ENCODE measurements around the gene CEP43. TPM values are rescaled to one million over a fixed set of nuclear protein-coding genes. Genes with fewer than 3 reads are reported as not detected.
A peak's percentile ranks its signal among the peaks of the same experiment; 100 is the strongest.

Gene CEP43
- total RNA-seq, 1 donor from 2014 or later: 17.7 TPM

- ATAC-seq (no peak), DNase-seq (ENCODE audit: low spot score) (no peak)
These were observed 32.9 kb upstream of the CEP43 start for GRCh38 chr6:166966268-166966667.

DNA sequence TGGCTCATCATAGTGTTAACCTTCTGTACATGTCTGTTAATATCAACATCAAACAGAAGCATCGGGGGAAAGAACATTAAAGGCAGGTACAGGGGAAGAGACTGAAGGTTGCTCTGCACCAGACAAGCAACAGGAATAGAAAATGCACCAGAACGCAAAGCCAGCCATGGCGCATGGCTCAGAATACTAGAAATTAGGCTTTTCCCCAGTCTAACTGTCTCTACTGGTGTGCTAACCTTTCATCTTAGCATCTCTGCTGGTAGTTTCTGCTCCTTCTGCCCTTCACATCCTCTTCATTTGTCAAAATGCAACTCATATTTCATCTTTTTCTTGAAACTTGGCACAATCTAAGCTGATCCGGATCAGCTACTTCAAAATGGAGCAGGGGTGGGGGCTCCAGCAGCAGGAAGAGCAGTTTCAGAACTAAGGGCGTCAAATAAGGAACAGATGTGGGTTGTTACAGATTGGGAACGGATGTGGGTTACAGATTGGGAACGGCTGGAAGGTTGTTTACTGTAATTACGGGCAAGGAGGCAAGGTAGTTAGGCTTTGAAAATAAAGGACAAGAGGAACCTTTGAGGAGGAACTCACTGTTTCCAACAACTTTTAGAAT is 29.7 kb upstream of the CEP43 start:
- ATAC-seq (no peak), DNase-seq (ENCODE audit: low spot score) (no peak)

DNA sequence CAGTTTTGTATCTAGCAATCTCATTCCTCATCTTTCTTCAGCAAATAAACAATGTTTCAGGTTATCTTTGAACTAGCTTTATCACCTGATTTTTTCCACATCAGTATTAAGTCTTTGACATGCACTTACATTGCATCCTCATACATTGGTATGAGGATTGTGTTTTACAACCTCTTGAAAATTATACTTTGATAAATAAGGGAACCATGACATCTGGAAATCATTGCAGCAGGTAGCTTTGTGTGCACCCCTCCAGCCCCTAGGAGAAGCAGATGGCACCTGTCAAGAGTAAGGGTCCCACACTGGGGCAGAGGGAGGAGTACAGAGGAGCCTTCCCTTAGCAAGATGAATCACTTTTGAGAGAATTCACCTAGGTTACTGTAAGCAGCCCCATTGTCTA is 29.1 kb upstream of the CEP43 start:
- no peak for ATAC-seq

DNA sequence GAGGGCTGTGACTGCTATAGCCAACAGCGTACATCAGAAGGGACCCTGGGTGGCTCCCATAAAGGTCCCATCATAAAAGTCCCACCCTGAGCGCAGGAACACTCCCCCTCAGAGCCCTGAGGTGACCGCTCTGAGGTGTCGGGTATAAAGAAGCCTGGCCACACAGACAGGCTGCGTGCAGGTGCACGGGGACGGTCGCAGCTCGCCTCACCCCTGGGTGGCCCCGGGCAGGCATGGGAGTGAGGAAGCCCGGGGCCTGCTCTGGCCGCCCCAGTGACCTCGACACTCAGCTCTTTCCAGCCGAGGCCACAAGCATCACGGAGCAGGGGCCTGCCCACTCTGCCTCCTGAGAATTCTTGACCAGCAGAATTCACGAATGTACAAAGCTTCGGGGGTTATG is 28.4 kb upstream of the CEP43 start:
- no peak for ATAC-seq
- DNase-seq (ENCODE audit: low spot score): no peak

More for the DNA sequence above, 29.1 kb upstream of the CEP43 start:
- no peak for DNase-seq (ENCODE audit: low spot score)

GRCh38 chr6:166971271-166971670 is 27.9 kb upstream of the CEP43 start:
- ATAC-seq (no peak), DNase-seq (ENCODE audit: low spot score) (no peak)

DNA sequence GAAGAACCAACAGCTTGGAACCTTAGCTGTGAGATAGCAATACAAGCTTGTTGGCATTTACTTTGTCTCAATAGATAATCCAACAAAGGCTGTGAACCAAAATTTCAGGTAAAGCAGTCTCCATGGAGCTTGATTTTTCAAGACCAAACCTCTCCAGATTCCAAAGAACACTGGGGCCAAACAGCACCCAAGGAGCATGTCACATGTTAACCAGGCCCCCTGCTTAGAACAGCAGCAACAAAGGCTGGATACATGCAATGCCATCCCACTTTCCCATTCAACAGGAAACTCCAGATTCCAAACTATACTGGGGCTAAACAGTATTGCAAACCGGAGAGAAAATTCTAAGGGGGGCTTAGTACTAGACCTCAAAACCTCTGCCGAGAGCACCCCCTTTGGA is 27.1 kb upstream of the CEP43 start:
- DNase-seq (ENCODE audit: low spot score) (no peak), ATAC-seq (no peak)

DNA sequence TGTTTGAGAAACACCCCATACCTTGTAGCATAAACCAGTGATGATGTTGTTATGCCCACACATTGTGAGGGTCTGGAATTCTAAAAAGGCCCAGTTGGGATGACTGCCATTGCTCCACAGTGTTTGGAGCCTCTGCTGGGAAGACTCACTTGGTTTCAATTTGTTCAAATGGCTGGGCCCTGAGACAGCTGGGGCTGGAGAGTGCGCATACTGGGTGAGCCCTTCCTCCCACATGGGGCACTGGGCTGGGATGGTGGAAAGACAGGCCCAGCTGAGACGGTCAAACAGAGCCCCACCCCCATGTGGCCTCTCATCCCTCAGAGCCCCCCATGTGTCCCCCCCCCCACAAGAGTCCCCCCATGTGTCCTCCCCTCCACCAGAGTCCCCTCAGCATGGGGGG is 22.6 kb upstream of the CEP43 start:
- ATAC-seq: no peak
- DNase-seq (ENCODE audit: low spot score): no peak

DNA sequence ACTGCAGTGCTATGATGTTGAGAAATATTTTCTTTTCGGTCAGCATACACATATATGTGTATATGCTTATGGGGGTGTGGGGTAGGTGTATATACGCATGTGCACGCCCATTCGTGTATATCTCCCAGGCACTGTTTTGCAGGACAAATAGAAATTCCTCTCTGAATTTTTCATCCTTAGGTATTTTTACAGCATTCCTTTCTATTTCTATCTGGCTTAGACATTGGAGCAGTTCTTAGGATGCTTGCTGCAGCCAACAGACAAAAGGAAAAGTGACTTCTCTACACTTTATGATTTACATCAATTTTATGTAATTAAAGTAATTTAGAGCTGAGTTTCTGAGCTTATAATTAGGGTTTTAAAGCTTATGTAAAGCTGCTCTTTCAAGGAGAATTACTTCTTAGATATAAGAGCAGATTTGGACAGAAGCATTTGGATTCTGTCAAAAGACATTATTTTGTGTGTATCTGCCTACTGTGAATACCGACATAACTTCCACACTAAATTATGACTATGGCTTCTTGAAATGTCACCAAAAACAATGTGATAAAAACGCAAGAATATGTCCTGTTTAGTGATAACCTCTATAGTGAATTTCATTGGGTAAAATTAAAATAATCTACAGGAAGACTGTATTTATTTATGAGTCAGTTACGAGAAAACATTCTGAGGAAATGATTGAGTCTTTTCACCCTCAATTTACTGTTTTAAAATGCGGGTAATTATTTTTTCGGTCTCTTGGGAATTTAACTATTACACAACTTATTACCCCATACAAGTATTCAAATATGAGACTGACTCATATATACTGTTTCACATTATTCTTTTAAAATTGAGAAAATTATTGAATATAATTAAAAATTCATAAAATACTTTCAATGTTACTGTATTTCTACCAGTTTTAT is 21.3 kb upstream of the CEP43 start:
- DNase-seq (ENCODE audit: low spot score) (no peak), ATAC-seq (no peak)

DNA sequence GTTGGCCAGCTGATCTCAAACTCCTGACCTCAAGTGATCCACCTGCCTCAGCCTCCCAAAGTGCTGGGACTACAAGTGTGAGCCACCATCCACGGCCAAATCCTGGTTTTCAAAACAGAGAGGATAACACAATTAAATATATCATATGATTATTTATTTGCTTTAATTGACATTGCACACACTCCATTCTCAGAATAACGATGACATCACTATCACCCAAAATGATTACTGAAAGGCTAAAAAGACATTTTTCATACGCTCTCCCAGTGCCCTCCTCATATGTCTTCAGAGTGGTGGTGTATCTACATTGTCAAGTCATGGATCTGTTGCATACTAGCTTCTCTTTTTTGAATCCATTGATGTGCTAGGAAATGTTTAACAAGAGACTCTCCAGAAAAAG is 18.5 kb upstream of the CEP43 start:
- no peak for ATAC-seq
- no peak for DNase-seq (ENCODE audit: low spot score)

- ATAC-seq (no peak), DNase-seq (ENCODE audit: low spot score) (no peak)
These were observed 11.7 kb upstream of the CEP43 start for GRCh38 chr6:166987448-166987847.

DNA sequence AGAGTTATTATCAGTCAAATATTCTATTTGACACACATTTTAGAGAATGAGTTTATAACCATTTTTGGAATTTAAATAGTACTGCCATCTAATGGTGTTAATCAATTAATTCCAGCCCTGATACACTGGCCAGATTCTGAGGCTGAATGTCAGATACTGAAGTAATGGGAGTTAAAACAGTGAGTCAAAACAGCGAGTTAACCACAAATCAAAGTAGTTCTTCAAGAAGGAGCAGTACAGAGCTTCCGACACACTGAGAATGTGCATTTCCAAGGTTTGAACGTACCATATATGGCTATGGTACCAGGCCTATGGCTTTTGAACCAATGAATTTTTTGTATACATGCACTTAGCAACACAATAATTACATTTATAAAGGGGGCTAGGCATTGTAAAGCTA is 11.3 kb upstream of the CEP43 start:
- DNase-seq (ENCODE audit: low spot score) (no peak), ATAC-seq (no peak)

- DNase-seq (ENCODE audit: low spot score): no peak
- no peak for ATAC-seq
These were observed 10.5 kb upstream of the CEP43 start for GRCh38 chr6:166988674-166989201.

- DNase-seq (ENCODE audit: low spot score) (no peak), ATAC-seq (peak; percentile 87)
These were observed 9.7 kb upstream of the CEP43 start for GRCh38 chr6:166989427-166990032.

DNA sequence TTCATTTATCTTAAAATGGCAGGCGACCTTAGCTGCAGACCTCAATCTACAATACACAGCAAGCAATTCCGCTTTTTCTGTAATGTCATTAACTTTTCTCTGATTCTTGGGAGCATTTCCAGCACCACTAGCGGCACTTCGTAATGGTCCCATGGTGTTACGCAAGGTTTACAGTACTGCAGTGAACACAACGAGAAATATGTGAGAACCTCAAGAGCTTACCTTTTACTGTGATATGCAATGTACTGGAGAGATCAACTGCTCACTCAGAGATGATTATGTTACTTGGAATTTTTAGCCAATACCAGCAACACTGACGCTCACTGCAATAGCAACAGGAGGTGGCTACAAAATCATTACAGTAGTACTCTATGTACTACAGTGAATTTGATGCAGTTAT is 2.8 kb upstream of the CEP43 start:
- ATAC-seq: no peak

GRCh38 chr6:166997348-166997747 is 1.8 kb upstream of the CEP43 start:
- ATAC-seq (peak; percentile 17), DNase-seq (ENCODE audit: low spot score) (no peak)

More for the DNA sequence above, 2.8 kb upstream of the CEP43 start:
- DNase-seq (ENCODE audit: low spot score): no peak

DNA sequence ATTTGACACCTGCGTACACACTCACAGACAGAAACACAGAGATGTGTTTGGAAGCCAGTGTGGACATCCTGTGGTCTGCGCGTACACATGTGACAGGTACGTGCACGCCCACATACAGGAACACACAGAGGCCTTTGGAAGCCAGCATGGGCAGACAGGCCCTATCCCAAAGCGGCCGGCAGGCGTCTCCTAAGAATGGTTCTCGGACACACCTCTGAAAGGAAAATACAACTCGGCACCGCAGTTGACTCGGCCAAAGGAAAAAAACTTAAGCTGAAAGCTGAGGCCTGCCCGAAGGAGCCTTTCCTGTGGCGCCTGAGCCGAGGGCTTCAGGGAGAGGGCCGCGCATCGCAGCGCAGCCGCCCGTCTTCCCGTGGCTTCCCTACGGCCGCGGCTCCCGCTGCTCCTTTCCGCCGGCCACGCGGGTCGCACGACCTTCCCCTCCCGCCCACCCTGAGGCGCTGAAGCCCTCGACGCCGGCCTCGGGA is 1.4 kb upstream of the CEP43 start:
- ATAC-seq: peak; percentile 50
- peak; percentile 67 for DNase-seq (ENCODE audit: low spot score)

DNA sequence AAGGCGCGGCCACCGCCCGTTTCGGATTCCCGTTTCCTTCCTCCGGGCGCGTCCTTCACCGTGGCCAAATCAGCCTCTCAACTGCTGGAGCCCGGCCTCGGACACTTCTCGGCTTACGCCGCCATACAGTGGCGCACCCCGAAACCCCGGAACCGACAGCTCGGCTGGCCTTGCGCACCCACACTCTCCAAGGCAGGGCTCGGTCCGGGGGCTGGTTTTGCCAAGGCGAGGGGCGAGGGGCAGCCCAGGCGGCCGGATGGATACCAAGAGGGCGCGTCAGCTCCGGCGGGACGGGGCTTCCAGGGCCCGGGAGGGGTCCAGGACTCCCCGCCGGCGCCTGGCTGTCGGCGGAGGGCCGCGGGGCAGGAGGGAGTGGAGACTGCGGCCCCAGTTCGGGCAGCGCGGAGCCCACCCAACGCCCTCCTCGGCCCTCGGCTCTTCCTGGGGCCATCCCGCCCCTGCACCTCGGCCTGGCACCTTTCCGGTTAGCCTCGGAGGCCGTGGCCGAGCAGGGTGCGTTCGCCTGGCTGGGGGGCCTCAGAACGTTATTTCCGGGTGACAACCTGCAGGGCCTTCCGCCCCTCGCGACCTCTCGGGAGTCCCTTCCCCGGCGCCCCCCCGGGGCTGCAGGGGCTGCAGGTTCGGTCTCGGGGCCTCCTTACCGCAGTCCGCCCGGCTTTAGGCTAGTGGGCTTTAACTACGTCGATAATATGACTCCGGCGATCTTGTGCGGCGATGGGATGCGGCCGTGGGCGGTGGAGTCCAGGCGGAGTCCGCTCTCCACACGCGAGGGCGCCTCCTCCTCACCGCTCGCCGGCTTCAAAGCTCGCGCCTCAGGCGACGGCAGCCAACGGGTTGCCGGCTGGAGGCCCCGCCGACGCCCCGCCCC is 697 bp upstream of the CEP43 start:
- ATAC-seq: peak; percentile 4

DNA sequence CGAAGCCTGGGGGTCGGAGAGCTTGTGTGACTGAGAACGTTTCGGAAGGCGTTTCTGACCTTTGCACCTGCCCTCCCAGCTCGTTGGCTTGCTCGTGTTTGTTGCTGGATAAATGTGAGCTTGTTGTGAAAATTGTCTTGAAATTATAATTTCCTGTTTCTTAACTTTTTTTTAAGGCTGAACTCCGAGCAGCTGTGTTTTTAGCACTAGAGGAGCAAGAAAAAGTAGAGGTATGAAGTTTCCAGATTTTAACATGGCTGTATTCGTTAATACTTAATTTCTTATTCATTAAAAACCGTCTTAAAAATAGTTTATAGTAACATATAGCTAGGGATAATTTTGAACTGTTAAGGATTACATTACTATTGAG is 672 bp downstream of the CEP43 start:
- DNase-seq (ENCODE audit: low spot score): no peak
- peak; percentile 48 for ATAC-seq

More for the DNA sequence above, 697 bp upstream of the CEP43 start:
- peak; percentile 54 for DNase-seq (ENCODE audit: low spot score)

DNA sequence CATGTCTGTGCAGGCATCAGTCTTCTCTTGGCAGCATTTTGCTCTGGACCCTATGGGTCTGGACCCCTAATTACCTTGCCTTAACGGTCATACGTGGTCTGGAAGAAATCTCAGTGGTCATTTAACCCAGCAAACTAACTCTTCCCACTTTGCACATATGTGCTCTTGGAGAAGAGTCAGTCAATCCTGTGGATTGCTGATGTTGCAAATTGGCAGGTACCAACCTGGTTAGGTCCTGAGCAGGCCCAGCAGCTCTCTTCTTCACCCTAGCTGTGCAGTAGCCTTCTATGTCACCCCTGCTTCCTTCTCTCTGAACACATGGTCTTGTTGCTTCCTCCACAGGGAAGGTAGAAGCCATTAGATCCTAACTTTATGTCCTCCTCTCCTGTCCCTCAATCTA is 1.6 kb downstream of the CEP43 start:
- ATAC-seq (no peak), DNase-seq (ENCODE audit: low spot score) (no peak)

- ATAC-seq: peak; percentile 72
- peak; percentile 63 for DNase-seq (ENCODE audit: low spot score)
These were observed 6.4 kb downstream of the CEP43 start for GRCh38 chr6:167005350-167006159.
